Activated T-cell treated with anti-CD3 and anti-CD28 coated beads, Interleukin-2, amount 50 U/mL, for 24 hours (primary cell): ENCODE measurements around the gene TAOK3.
"Not testable (repeated sequence)": the region's sequence is repeated elsewhere in the genome, so short reads cannot be mapped to it uniquely, and the experiment has no call there.

Experiments
- DNase-seq: peaks from one replicate; pipeline ENCODE4 v3.0.0-alpha.2; 2020
- H3K27ac Mint-ChIP-seq: 2 replicates; pipeline ENCODE4 v1.8.0; 2020; ENCODE audit warnings: mild to moderate bottlenecking, mixed read lengths
- H3K27me3 Mint-ChIP-seq: 2 replicates; pipeline ENCODE4 v1.8.0; 2020; ENCODE audit warnings: mixed read lengths
- H3K36me3 Mint-ChIP-seq: 2 replicates; pipeline ENCODE4 v1.8.0; 2020; ENCODE audit warnings: low read depth, mixed read lengths
- H3K4me1 Mint-ChIP-seq: 2 replicates; pipeline ENCODE4 v1.8.0; 2020; ENCODE audit warnings: low read depth, mixed read lengths
- H3K4me3 Mint-ChIP-seq: 2 replicates; pipeline ENCODE4 v1.8.0; 2020; ENCODE audit warnings: mild to moderate bottlenecking, moderate library complexity, mixed read lengths
- H3K9me3 Mint-ChIP-seq: 2 replicates; pipeline ENCODE4 v1.8.0; 2020; ENCODE audit warnings: mixed read lengths

TAOK3 gene

GRCh38 chr12:118358008-118358359, 14.7 kb downstream of the TAOK3 start:
- H3K9me3 Mint-ChIP-seq, result no peaks in the 10 kb centered on the region
- DNase-seq, result no peak
- peak overlapping the region; percentile 94 for H3K27ac Mint-ChIP-seq
- peaks cover 35% of the 10 kb centered on the region for H3K36me3 Mint-ChIP-seq
- peaks cover 59% of the 10 kb centered on the region for H3K4me1 Mint-ChIP-seq
- no peaks in the 10 kb centered on the region for H3K27me3 Mint-ChIP-seq
- H3K4me3 Mint-ChIP-seq, result peak overlapping the region; percentile 90

GRCh38 chr12:118357257-118358007, 15.3 kb downstream of the TAOK3 start:
- peaks cover 37% of the 10 kb centered on the region for H3K36me3 Mint-ChIP-seq
- DNase-seq, result no peak
- H3K4me1 Mint-ChIP-seq, result peaks cover 60% of the 10 kb centered on the region
- peak overlapping the region; percentile 90 for H3K4me3 Mint-ChIP-seq
- H3K27ac Mint-ChIP-seq, result peak overlapping the region; percentile 94
- no peaks in the 10 kb centered on the region for H3K27me3 Mint-ChIP-seq
- no peaks in the 10 kb centered on the region for H3K9me3 Mint-ChIP-seq

- Mint-ChIP-seq H3K27me3 (no peaks in the 10 kb centered on the region), H3K4me3 (peak overlapping the region; percentile 90), H3K36me3 (peaks cover 37% of the 10 kb centered on the region), H3K27ac (peak overlapping the region; percentile 94), H3K4me1 (peaks cover 60% of the 10 kb centered on the region), H3K9me3 (no peaks in the 10 kb centered on the region)
- DNase-seq, result no peak
Measured at GRCh38 chr12:118356809-118357256, 15.9 kb downstream of the TAOK3 start.

- no peak for DNase-seq
- H3K9me3 Mint-ChIP-seq, result no peaks in the 10 kb centered on the region
- peak overlapping the region; percentile 2 for H3K27ac Mint-ChIP-seq
- H3K4me1 Mint-ChIP-seq, result peaks cover 65% of the 10 kb centered on the region
- H3K27me3 Mint-ChIP-seq, result no peaks in the 10 kb centered on the region
- peaks cover 37% of the 10 kb centered on the region for H3K36me3 Mint-ChIP-seq
- H3K4me3 Mint-ChIP-seq, result no peak overlapping the region
Measured at GRCh38 chr12:118355843-118356242, 16.9 kb downstream of the TAOK3 start.

- H3K27me3 Mint-ChIP-seq, result no peaks in the 10 kb centered on the region
- peaks cover 39% of the 10 kb centered on the region for H3K36me3 Mint-ChIP-seq
- peak overlapping the region; percentile 44 for H3K27ac Mint-ChIP-seq
- no peaks in the 10 kb centered on the region for H3K9me3 Mint-ChIP-seq
- peaks cover 65% of the 10 kb centered on the region for H3K4me1 Mint-ChIP-seq
- DNase-seq, result no peak
- no peak overlapping the region for H3K4me3 Mint-ChIP-seq
Measured at GRCh38 chr12:118354903-118355302, 17.8 kb downstream of the TAOK3 start.

GRCh38 chr12:118354503-118354902, 18.2 kb downstream of the TAOK3 start:
- Mint-ChIP-seq H3K4me1 (peaks cover 63% of the 10 kb centered on the region), H3K36me3 (peaks cover 39% of the 10 kb centered on the region)
- not testable (repeated sequence) for H3K4me3 Mint-ChIP-seq, H3K27me3 Mint-ChIP-seq, H3K27ac Mint-ChIP-seq, H3K9me3 Mint-ChIP-seq, DNase-seq

- H3K36me3 Mint-ChIP-seq, result peaks cover 37% of the 10 kb centered on the region
- no peak overlapping the region for H3K4me3 Mint-ChIP-seq
- H3K9me3 Mint-ChIP-seq, result no peaks in the 10 kb centered on the region
- no peak overlapping the region for H3K27ac Mint-ChIP-seq
- no peak for DNase-seq
- H3K4me1 Mint-ChIP-seq, result peaks cover 63% of the 10 kb centered on the region
- H3K27me3 Mint-ChIP-seq, result no peaks in the 10 kb centered on the region
Measured at GRCh38 chr12:118353721-118354120, 19.0 kb downstream of the TAOK3 start.

- DNase-seq, result no peak
- H3K27ac Mint-ChIP-seq, result no peak overlapping the region
- peaks cover 62% of the 10 kb centered on the region for H3K4me1 Mint-ChIP-seq
- H3K9me3 Mint-ChIP-seq, result no peaks in the 10 kb centered on the region
- H3K4me3 Mint-ChIP-seq, result no peak overlapping the region
- no peaks in the 10 kb centered on the region for H3K27me3 Mint-ChIP-seq
- peaks cover 33% of the 10 kb centered on the region for H3K36me3 Mint-ChIP-seq
Measured at GRCh38 chr12:118350908-118351559, 21.7 kb downstream of the TAOK3 start.

GRCh38 chr12:118347916-118348315, 24.8 kb downstream of the TAOK3 start:
- H3K27me3 Mint-ChIP-seq, result no peaks in the 10 kb centered on the region

GRCh38 chr12:118346895-118347294, 25.8 kb downstream of the TAOK3 start:
- Mint-ChIP-seq H3K9me3 (no peaks in the 10 kb centered on the region), H3K4me3 (no peak overlapping the region), H3K27me3 (no peaks in the 10 kb centered on the region), H3K4me1 (peaks cover 54% of the 10 kb centered on the region), H3K36me3 (peaks cover 24% of the 10 kb centered on the region), H3K27ac (peak overlapping the region; percentile 60)
- DNase-seq, result no peak

More at GRCh38 chr12:118347916-118348315, 24.8 kb downstream of the TAOK3 start:
- no peaks in the 10 kb centered on the region for H3K9me3 Mint-ChIP-seq
- no peak for DNase-seq
- no peak overlapping the region for H3K4me3 Mint-ChIP-seq
- peak overlapping the region; percentile 11 for H3K27ac Mint-ChIP-seq
- peaks cover 20% of the 10 kb centered on the region for H3K36me3 Mint-ChIP-seq
- peaks cover 50% of the 10 kb centered on the region for H3K4me1 Mint-ChIP-seq

GRCh38 chr12:118345355-118345754, 27.4 kb downstream of the TAOK3 start:
- Mint-ChIP-seq H3K4me3 (no peak overlapping the region), H3K36me3 (peaks cover 23% of the 10 kb centered on the region), H3K4me1 (peaks cover 50% of the 10 kb centered on the region), H3K27ac (peak overlapping the region; percentile 26), H3K9me3 (no peaks in the 10 kb centered on the region), H3K27me3 (no peaks in the 10 kb centered on the region)
- DNase-seq, result no peak

- Mint-ChIP-seq H3K27me3 (no peaks in the 10 kb centered on the region), H3K4me3 (no peak overlapping the region)
Measured at GRCh38 chr12:118344829-118345228, 27.9 kb downstream of the TAOK3 start.

GRCh38 chr12:118342090-118342489, 30.6 kb downstream of the TAOK3 start:
- H3K27me3 Mint-ChIP-seq, result no peaks in the 10 kb centered on the region
- no peak overlapping the region for H3K4me3 Mint-ChIP-seq
- H3K9me3 Mint-ChIP-seq, result no peaks in the 10 kb centered on the region
- no peak for DNase-seq
- peaks cover 40% of the 10 kb centered on the region for H3K36me3 Mint-ChIP-seq
- H3K27ac Mint-ChIP-seq, result no peak overlapping the region
- peaks cover 45% of the 10 kb centered on the region for H3K4me1 Mint-ChIP-seq

More at GRCh38 chr12:118344829-118345228, 27.9 kb downstream of the TAOK3 start:
- no peak for DNase-seq
- no peaks in the 10 kb centered on the region for H3K9me3 Mint-ChIP-seq
- H3K27ac Mint-ChIP-seq, result no peak overlapping the region
- H3K4me1 Mint-ChIP-seq, result peaks cover 48% of the 10 kb centered on the region
- H3K36me3 Mint-ChIP-seq, result peaks cover 26% of the 10 kb centered on the region

GRCh38 chr12:118337194-118337838, 35.4 kb downstream of the TAOK3 start:
- Mint-ChIP-seq H3K27ac (no peak overlapping the region), H3K9me3 (no peaks in the 10 kb centered on the region), H3K4me1 (peaks cover 49% of the 10 kb centered on the region), H3K4me3 (no peak overlapping the region), H3K36me3 (peaks cover 61% of the 10 kb centered on the region), H3K27me3 (no peaks in the 10 kb centered on the region)
- DNase-seq, result no peak

- DNase-seq, result no peak
- no peak overlapping the region for H3K4me3 Mint-ChIP-seq
- no peak overlapping the region for H3K27ac Mint-ChIP-seq
- H3K27me3 Mint-ChIP-seq, result no peaks in the 10 kb centered on the region
- H3K4me1 Mint-ChIP-seq, result peaks cover 50% of the 10 kb centered on the region
- H3K9me3 Mint-ChIP-seq, result no peaks in the 10 kb centered on the region
- peaks cover 59% of the 10 kb centered on the region for H3K36me3 Mint-ChIP-seq
Measured at GRCh38 chr12:118336123-118336522, 36.6 kb downstream of the TAOK3 start.
